ENCODE results near the gene MB21D2.
A peak's percentile ranks its signal among the peaks of the same experiment; 100 is the strongest.

The MB21D2 gene

DNA sequence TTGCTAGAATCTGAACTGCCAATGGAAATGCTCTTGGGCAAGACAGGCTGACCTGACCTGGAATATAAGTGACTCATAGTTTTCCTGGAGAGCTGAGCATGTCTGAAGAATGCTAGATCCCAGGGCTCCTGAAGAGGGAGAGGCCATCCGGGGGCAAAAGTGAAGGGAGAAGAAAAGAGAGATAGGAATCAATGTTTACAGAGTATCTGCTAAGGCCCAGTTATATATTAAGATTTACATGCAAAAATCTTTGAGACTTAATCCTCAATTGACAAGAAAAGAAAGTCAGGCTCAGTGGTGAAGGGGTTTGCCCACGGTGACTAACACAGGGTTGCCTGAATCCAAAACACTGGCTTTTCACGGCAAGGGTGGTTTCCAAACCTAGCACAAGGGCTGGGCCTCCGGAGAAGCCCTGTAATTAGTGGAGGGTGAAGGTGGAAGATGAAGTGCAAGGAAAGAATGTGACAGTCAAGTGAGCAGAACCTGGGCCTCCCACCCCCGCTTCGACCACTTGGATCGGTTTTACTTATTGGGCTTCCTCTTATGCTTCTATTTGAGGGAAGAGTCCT, 98.6 kb downstream of the MB21D2 start:
- peak overlapping the region; percentile 71 for H3K27ac ChIP-seq (ENCODE audit: low read depth, low read length)
- no peaks in the 10 kb centered on the region for H3K36me3 ChIP-seq (ENCODE audit: control insufficient read depth, insufficient read depth, low read length)
- peaks cover 33% of the 10 kb centered on the region for H3K4me1 ChIP-seq (ENCODE audit: control insufficient read depth, insufficient read depth, low read length)
- no peaks in the 10 kb centered on the region for H3K9me3 ChIP-seq (ENCODE audit: control insufficient read depth, insufficient read depth, low read length)
- H3K27me3 ChIP-seq (ENCODE audit: control insufficient read depth, insufficient read depth, low read length): no peaks in the 10 kb centered on the region
- H3K4me3 ChIP-seq (ENCODE audit: low read depth, low read length): no peak overlapping the region
- H3K9ac ChIP-seq (ENCODE audit: low read depth, low read length): no peak overlapping the region

DNA sequence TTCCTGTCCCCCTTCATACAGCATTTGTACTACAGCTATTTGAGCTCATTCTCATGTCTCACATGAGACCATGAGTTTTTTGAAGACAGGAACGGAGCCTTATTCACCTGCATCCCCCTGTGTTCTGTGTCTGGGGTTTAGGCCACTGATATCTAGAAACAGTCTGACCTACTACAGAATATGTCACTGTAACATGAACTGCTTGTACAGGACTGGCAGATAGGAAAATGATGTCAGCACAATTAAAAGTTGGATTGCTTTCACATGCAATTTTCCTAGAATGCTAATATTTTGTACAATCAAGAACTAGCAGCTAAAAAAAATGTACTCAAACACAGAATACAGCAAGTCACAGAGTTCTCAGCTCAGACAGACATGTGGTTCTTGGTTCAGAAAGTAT, 99.5 kb downstream of the MB21D2 start:
- Histone ChIP-seq H3K27me3 (ENCODE audit: control insufficient read depth, insufficient read depth, low read length) (no peaks in the 10 kb centered on the region), H3K4me3 (ENCODE audit: low read depth, low read length) (no peak overlapping the region), H3K9me3 (ENCODE audit: control insufficient read depth, insufficient read depth, low read length) (no peaks in the 10 kb centered on the region), H3K9ac (ENCODE audit: low read depth, low read length) (no peak overlapping the region), H3K27ac (ENCODE audit: low read depth, low read length) (no peak overlapping the region), H3K36me3 (ENCODE audit: control insufficient read depth, insufficient read depth, low read length) (no peaks in the 10 kb centered on the region), H3K4me1 (ENCODE audit: control insufficient read depth, insufficient read depth, low read length) (peaks cover 33% of the 10 kb centered on the region)

DNA sequence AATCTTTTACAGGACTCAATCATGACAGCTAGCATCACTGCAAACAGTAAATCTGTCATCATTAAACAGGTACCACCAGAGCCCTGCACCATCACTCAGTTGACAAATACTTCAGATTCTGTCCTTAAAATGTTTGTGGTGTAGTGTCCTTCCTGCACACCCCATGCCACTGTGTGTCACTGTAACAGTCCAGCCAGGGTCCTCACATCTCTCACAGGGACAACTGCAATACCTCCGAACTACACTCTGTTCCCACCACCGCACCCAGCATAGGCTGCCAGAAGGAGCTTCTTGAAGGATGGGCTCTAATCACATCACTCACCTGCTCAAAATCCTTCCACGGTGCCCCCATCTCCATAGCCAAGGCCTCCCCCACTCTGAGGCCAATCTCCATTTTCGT, 100.2 kb downstream of the MB21D2 start:
- no peaks in the 10 kb centered on the region for H3K27me3 ChIP-seq (ENCODE audit: control insufficient read depth, insufficient read depth, low read length)
- H3K9ac ChIP-seq (ENCODE audit: low read depth, low read length): no peak overlapping the region
- no peaks in the 10 kb centered on the region for H3K9me3 ChIP-seq (ENCODE audit: control insufficient read depth, insufficient read depth, low read length)
- peak overlapping the region; percentile 23 for H3K27ac ChIP-seq (ENCODE audit: low read depth, low read length)
- H3K4me1 ChIP-seq (ENCODE audit: control insufficient read depth, insufficient read depth, low read length): peaks cover 33% of the 10 kb centered on the region
- H3K4me3 ChIP-seq (ENCODE audit: low read depth, low read length): no peak overlapping the region
- H3K36me3 ChIP-seq (ENCODE audit: control insufficient read depth, insufficient read depth, low read length): no peaks in the 10 kb centered on the region

DNA sequence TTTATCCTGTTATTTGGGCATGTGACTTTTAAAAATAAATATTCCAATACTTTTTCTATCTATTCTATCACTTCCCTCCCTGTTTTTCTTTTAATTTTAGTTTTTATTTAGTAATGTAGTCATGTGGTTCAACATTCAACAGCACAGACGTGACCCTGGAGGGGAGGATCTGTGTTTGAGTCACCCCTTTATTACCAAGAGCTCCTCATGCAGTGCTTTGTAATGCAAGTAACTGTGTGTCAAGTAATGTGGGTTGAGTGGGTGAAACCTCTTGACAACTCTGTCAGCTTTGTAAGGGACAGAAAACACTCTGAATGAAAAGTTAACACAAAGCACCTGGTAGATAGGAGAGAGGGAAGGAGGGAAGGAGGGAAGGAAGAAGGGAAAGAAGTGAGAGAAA, 100.6 kb downstream of the MB21D2 start:
- Histone ChIP-seq H3K9ac (ENCODE audit: low read depth, low read length) (no peak overlapping the region), H3K4me1 (ENCODE audit: control insufficient read depth, insufficient read depth, low read length) (peaks cover 33% of the 10 kb centered on the region), H3K9me3 (ENCODE audit: control insufficient read depth, insufficient read depth, low read length) (no peaks in the 10 kb centered on the region), H3K27me3 (ENCODE audit: control insufficient read depth, insufficient read depth, low read length) (no peaks in the 10 kb centered on the region), H3K27ac (ENCODE audit: low read depth, low read length) (peak overlapping the region; percentile 52), H3K4me3 (ENCODE audit: low read depth, low read length) (no peak overlapping the region), H3K36me3 (ENCODE audit: control insufficient read depth, insufficient read depth, low read length) (no peaks in the 10 kb centered on the region)

DNA sequence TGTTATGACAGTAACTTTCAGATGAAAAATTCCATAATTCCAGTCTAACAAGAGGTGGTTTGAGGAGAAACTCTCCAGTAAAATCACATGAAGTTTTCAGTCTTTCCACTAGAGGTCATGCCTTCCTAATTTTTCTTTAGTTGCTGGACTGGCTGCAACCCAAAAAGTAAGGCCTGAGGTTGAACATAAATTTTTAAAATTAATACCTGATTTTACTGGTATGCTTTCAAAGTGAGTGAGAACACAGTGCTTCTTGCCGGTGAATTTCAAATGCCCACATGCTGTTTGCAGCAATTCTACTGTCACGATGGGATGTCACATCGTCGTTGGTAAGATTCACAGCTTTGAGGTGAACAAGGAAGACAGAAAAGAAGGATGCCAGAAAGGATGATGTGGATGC, 101.3 kb downstream of the MB21D2 start:
- Histone ChIP-seq H3K27ac (ENCODE audit: low read depth, low read length) (peak overlapping the region; percentile 52), H3K9ac (ENCODE audit: low read depth, low read length) (no peak overlapping the region), H3K9me3 (ENCODE audit: control insufficient read depth, insufficient read depth, low read length) (no peaks in the 10 kb centered on the region), H3K4me3 (ENCODE audit: low read depth, low read length) (no peak overlapping the region), H3K36me3 (ENCODE audit: control insufficient read depth, insufficient read depth, low read length) (no peaks in the 10 kb centered on the region), H3K4me1 (ENCODE audit: control insufficient read depth, insufficient read depth, low read length) (peaks cover 33% of the 10 kb centered on the region), H3K27me3 (ENCODE audit: control insufficient read depth, insufficient read depth, low read length) (no peaks in the 10 kb centered on the region)

DNA sequence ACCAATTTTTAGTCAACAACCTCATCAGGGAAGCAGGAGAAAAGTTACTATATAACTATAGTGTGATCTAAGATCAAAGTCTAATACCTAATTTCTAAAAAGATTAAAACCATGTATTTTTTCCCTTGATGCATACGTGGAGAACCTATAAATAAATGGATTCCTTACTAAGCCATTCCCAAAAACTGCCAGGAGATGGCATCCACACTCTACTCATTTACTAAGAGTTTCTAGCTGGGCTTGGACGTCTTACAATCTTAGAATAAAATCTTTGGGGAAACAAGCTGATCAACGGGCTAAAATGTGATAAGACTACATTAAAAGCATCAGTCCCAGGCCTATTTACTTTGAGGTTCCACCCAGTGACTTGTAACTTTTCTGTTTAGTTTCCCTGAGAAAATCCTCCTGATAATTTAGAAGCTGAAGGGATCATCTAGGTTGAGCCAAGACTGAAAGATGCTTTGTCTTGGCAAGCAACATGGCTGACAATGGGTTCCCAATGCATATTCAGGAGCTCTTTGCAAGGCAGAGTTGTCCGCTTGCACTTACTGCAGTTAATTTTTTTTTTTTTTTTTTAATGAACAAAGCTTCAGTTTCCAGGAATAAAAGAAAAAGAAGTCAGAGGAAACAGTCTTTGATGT, 104.8 kb downstream of the MB21D2 start:
- H3K4me1 ChIP-seq (ENCODE audit: control insufficient read depth, insufficient read depth, low read length): peaks cover 13% of the 10 kb centered on the region; the same call in 1 of the 2 replicates
- H3K9me3 ChIP-seq (ENCODE audit: control insufficient read depth, insufficient read depth, low read length): no peaks in the 10 kb centered on the region
- no peak overlapping the region for H3K27ac ChIP-seq (ENCODE audit: low read depth, low read length)
- no peak overlapping the region for H3K4me3 ChIP-seq (ENCODE audit: low read depth, low read length)
- no peak overlapping the region for H3K9ac ChIP-seq (ENCODE audit: low read depth, low read length)
- no peaks in the 10 kb centered on the region for H3K27me3 ChIP-seq (ENCODE audit: control insufficient read depth, insufficient read depth, low read length)
- no peaks in the 10 kb centered on the region for H3K36me3 ChIP-seq (ENCODE audit: control insufficient read depth, insufficient read depth, low read length)

DNA sequence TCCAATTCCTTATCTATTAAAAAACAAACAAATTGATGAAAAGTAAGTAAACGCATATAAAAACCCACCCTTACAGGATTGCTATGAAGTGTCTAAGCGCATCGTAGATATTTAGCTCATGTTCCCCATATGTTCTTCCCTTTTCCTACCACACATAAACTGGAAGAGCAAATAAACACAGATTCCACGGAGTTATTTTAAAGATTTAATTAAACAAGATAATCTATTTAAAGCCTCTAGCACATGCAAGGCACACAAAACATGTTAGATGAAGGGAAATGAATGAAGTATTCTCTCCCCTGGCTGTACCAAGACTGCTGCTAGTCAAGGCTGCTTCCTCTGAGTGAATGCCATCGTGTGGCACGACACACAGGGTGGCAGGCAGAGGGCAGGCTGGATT, 111.9 kb downstream of the MB21D2 start:
- Histone ChIP-seq H3K4me3 (ENCODE audit: low read depth, low read length) (no peak overlapping the region), H3K27ac (ENCODE audit: low read depth, low read length) (no peak overlapping the region), H3K9me3 (ENCODE audit: control insufficient read depth, insufficient read depth, low read length) (no peaks in the 10 kb centered on the region), H3K9ac (ENCODE audit: low read depth, low read length) (no peak overlapping the region), H3K36me3 (ENCODE audit: control insufficient read depth, insufficient read depth, low read length) (no peaks in the 10 kb centered on the region), H3K4me1 (ENCODE audit: control insufficient read depth, insufficient read depth, low read length) (no peaks in the 10 kb centered on the region), H3K27me3 (ENCODE audit: control insufficient read depth, insufficient read depth, low read length) (no peaks in the 10 kb centered on the region)

DNA sequence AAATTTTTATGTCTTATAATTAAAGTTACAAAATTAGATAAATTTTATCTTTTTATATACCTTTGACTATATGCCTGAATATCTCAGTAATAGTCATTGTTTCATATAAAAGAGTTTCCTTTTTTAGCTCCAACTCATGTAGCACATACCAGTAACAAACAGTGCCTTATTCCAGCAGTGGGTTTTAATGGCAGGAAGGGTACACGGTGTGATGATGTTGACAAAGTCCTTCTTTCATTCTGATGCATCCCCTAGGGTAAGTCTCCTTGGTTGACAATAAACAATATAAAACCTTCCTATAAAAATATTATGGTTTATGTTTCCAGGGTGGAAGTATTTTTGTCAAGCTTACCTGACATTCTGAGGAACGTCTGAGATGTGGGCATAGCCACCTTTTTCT, 113.2 kb downstream of the MB21D2 start:
- Histone ChIP-seq H3K9me3 (ENCODE audit: control insufficient read depth, insufficient read depth, low read length) (no peaks in the 10 kb centered on the region), H3K36me3 (ENCODE audit: control insufficient read depth, insufficient read depth, low read length) (peaks cover under 1% of the 10 kb centered on the region; the same call in 1 of the 2 replicates), H3K27me3 (ENCODE audit: control insufficient read depth, insufficient read depth, low read length) (no peaks in the 10 kb centered on the region), H3K4me1 (ENCODE audit: control insufficient read depth, insufficient read depth, low read length) (no peaks in the 10 kb centered on the region), H3K4me3 (ENCODE audit: low read depth, low read length) (no peak overlapping the region), H3K27ac (ENCODE audit: low read depth, low read length) (no peak overlapping the region), H3K9ac (ENCODE audit: low read depth, low read length) (no peak overlapping the region)

DNA sequence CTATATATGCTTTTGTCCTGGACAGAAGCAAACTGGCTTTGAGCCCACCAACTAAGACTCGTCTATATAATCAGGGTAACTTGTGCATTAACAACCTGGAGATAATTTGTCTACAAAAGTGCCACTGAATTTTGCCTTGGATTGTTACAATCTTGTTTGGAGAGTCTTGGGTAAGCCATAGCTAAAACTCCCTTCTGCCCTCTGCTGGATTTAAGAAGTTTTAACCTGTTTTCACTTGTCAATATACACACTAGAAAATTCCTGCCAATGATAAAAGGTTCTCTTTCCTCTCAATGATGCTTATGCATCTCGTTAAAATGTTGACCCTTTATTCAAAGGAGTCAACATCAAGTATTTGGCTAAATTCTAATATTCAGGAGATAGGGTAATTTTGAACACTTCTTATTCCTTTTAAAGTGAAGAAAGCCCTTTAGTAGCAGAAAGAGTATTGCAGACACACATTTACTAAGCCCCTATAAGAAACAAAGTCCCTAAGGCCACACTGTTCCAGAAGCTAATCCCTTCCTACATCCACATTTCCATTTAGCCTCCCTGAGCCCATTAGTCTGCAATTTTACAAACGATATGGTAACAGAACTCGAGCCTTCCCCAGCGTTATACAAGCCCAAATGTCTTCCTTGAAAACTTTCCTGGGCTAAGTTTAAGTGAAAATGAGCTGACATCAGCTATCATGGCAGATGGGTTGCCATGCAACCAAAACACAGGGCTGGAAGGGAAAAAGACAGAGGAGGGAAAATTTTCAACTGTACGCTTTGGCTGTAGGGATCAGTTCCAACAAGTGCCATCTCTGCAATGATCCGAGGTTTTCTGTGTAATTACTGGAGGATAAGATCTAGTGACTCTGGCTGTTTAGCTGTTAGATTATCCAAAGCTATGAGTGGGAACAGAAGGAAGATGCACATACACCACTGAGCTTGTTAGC, 114.4 kb downstream of the MB21D2 start:
- Histone ChIP-seq H3K4me3 (ENCODE audit: low read depth, low read length) (no peak overlapping the region), H3K9me3 (ENCODE audit: control insufficient read depth, insufficient read depth, low read length) (no peaks in the 10 kb centered on the region), H3K4me1 (ENCODE audit: control insufficient read depth, insufficient read depth, low read length) (no peaks in the 10 kb centered on the region), H3K27me3 (ENCODE audit: control insufficient read depth, insufficient read depth, low read length) (no peaks in the 10 kb centered on the region), H3K27ac (ENCODE audit: low read depth, low read length) (no peak overlapping the region), H3K36me3 (ENCODE audit: control insufficient read depth, insufficient read depth, low read length) (peaks cover 12% of the 10 kb centered on the region), H3K9ac (ENCODE audit: low read depth, low read length) (no peak overlapping the region)

DNA sequence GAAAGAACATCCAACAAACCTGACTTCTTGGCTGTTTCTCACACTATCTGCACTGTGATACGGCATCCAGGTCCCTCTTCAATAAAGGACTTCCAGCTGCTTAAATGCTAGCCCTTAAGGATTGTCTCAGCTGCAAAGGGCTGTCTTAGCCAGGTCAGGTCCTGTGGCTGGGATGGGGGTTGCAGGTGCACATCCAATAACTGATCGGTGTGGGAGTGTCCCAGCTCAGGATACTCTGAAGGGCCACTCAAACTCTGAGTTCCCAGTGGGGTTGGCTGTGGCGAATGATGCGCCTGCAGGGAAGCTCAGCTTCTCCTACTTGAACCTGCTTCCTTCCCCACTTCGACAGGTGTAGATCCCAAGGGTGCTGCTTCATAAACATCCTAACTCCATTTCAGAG, 115.7 kb downstream of the MB21D2 start:
- Histone ChIP-seq H3K36me3 (ENCODE audit: control insufficient read depth, insufficient read depth, low read length) (peaks cover 12% of the 10 kb centered on the region), H3K27ac (ENCODE audit: low read depth, low read length) (no peak overlapping the region), H3K4me1 (ENCODE audit: control insufficient read depth, insufficient read depth, low read length) (no peaks in the 10 kb centered on the region), H3K27me3 (ENCODE audit: control insufficient read depth, insufficient read depth, low read length) (no peaks in the 10 kb centered on the region), H3K4me3 (ENCODE audit: low read depth, low read length) (no peak overlapping the region), H3K9ac (ENCODE audit: low read depth, low read length) (no peak overlapping the region), H3K9me3 (ENCODE audit: control insufficient read depth, insufficient read depth, low read length) (no peaks in the 10 kb centered on the region)

DNA sequence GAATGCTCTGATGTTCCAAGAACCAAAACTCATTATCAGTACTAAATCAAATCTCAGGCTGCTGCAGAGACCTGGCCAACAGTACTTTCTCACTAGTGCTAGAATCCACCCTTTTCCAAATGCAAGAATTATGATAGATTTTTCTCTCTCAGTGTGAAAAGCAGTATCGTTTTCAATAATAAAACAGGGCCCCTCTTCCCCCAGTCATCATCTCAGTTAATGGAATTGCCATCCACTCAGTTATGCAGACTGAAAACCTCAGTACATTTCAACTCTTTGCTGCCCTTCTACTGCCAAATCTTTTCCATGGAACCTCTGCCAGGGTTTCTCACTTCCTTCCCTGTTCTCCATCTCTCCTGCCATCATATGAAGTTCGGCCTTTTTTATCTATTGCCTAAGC, 117.9 kb downstream of the MB21D2 start:
- H3K9me3 ChIP-seq (ENCODE audit: control insufficient read depth, insufficient read depth, low read length): no peaks in the 10 kb centered on the region
- H3K4me1 ChIP-seq (ENCODE audit: control insufficient read depth, insufficient read depth, low read length): no peaks in the 10 kb centered on the region
- H3K27me3 ChIP-seq (ENCODE audit: control insufficient read depth, insufficient read depth, low read length): no peaks in the 10 kb centered on the region
- H3K36me3 ChIP-seq (ENCODE audit: control insufficient read depth, insufficient read depth, low read length): peaks cover 12% of the 10 kb centered on the region
- no peak overlapping the region for H3K9ac ChIP-seq (ENCODE audit: low read depth, low read length)
- no peak overlapping the region for H3K4me3 ChIP-seq (ENCODE audit: low read depth, low read length)
- H3K27ac ChIP-seq (ENCODE audit: low read depth, low read length): no peak overlapping the region

Data from HUES48 (cell line).